ENCODE data around the gene SFXN2. TPM values are rescaled to one million over a fixed set of nuclear protein-coding genes. Genes with fewer than 3 reads are reported as not detected.

Gene SFXN2
- total RNA-seq, 1 experiment from 2014 or later = 5.4 TPM

DNA sequence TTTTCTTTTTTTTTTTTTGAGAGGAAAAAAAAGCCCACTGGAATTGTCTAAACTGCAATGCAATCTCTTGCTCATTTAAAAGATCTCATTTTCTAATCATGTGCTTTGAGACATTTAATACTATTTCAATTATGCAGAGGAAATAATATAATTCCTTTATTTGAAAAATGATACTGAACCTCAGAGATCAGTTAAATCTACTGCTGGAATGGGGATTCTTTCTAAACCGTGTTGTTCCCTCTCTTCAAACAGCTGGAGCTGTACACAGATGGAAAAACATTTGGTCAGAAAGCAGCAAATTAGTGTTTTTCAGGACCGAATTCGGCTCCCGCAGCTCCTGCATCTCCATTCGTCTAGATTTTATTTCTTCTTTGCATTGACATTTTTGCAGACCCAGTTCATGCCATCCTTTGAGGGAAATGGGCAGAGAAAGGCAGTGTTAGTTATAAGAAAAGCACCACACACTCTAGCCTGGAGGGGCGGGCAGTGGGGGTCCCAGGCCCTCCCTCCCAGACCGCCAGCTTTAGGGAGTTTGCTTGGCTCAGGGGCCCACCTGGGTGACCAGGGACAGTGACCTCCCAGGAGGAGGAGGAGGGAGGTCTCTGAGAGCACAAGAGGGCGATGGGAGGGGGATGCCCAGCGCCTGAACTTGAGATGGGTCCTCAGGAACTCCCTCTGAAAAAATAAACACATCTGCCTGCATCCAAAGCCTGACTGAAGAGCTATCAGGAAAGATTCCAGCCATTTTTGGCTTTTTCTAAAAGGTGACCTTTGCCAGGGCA, 37.7 kb upstream of the SFXN2 start:
- Histone ChIP-seq H4K20me1 (ENCODE audit: insufficient read depth) (no peaks in the 10 kb centered on the region), H3F3A (ENCODE audit: insufficient read depth, low read depth) (no peaks in the 10 kb centered on the region), H3K36me3 (ENCODE audit: low read depth) (no peaks in the 10 kb centered on the region), H3K9me3 (ENCODE audit: insufficient read depth, low read depth) (no peaks in the 10 kb centered on the region), H3K27me3 (ENCODE audit: insufficient read depth, low read depth) (no peaks in the 10 kb centered on the region), H3K4me3 (no peak overlapping the region), H2AFZ (no peak overlapping the region), H3K4me1 (replicated peaks; ENCODE audit: insufficient read depth) (no peaks in the 10 kb centered on the region), H3K27ac (no peak overlapping the region), H3K79me2 (ENCODE audit: low read depth) (no peaks in the 10 kb centered on the region), H3K9me2 (ENCODE audit: insufficient read depth) (no peaks in the 10 kb centered on the region), H3K4me2 (no peak overlapping the region)
- no peak for DNase-seq
- BruUV-seq (replicated peaks) = no TSS peak
- POLR2A ChIA-PET (ENCODE audit: unreplicated experiment) = interaction anchor here (0.6 to 0.8 kb wide), 2 partner anchors 37 to 373 kb away, joined by 5 to 27 read pairs; no protein-coding TSS in a partner anchor
- TF ChIP-seq CTCF (conservative IDR thresholded peaks at IDR 0.05) (no peak), EZH2 (IDR thresholded peaks at IDR 0.05; ENCODE audit: low read depth) (no peak)
- intact Hi-C loops (cut with micrococcal nuclease; ENCODE audit: unreplicated experiment) = loop anchor here (5.0 kb wide), 1 partner anchor 51 kb away; no protein-coding TSS in a partner anchor
- CTCF ChIA-PET = interaction anchor here (0.6 kb wide), 1 partner anchor 19 kb away, joined by 5 read pairs; no protein-coding TSS in a partner anchor

GRCh38 chr10:102677331-102678067, 36.9 kb upstream of the SFXN2 start:
- no peak overlapping the region for H3K27ac ChIP-seq
- H3K9me2 ChIP-seq (ENCODE audit: insufficient read depth) = no peaks in the 10 kb centered on the region
- TF ChIP-seq EZH2 (IDR thresholded peaks at IDR 0.05; ENCODE audit: low read depth) = no peak
- no peak for TF ChIP-seq CTCF (conservative IDR thresholded peaks at IDR 0.05)
- POLR2A ChIA-PET (ENCODE audit: unreplicated experiment) = no interaction called here
- H3K4me2 ChIP-seq = no peak overlapping the region
- no peaks in the 10 kb centered on the region for H3K9me3 ChIP-seq (ENCODE audit: insufficient read depth, low read depth)
- no peaks in the 10 kb centered on the region for H3K36me3 ChIP-seq (ENCODE audit: low read depth)
- H3F3A ChIP-seq (ENCODE audit: insufficient read depth, low read depth) = no peaks in the 10 kb centered on the region
- no TSS peak for BruUV-seq (replicated peaks)
- intact Hi-C loops (cut with micrococcal nuclease; ENCODE audit: unreplicated experiment) = loop anchor here (5.0 kb wide), 1 partner anchor 50 kb away; no protein-coding TSS in a partner anchor
- no peaks in the 10 kb centered on the region for H4K20me1 ChIP-seq (ENCODE audit: insufficient read depth)
- H3K4me1 ChIP-seq (replicated peaks; ENCODE audit: insufficient read depth) = no peaks in the 10 kb centered on the region
- DNase-seq = no peak
- no peak overlapping the region for H3K4me3 ChIP-seq
- no peaks in the 10 kb centered on the region for H3K79me2 ChIP-seq (ENCODE audit: low read depth)
- H2AFZ ChIP-seq = no peak overlapping the region
- no peaks in the 10 kb centered on the region for H3K27me3 ChIP-seq (ENCODE audit: insufficient read depth, low read depth)
- CTCF ChIA-PET = interaction anchor here (0.6 kb wide), 2 partner anchors 18 to 123 kb away, joined by 5 to 7 read pairs; no protein-coding TSS in a partner anchor

- Histone ChIP-seq H3F3A (ENCODE audit: insufficient read depth, low read depth) (no peaks in the 10 kb centered on the region), H3K4me1 (replicated peaks; ENCODE audit: insufficient read depth) (no peaks in the 10 kb centered on the region), H4K20me1 (ENCODE audit: insufficient read depth) (no peaks in the 10 kb centered on the region), H3K27ac (no peak overlapping the region), H3K79me2 (ENCODE audit: low read depth) (no peaks in the 10 kb centered on the region), H3K9me3 (ENCODE audit: insufficient read depth, low read depth) (no peaks in the 10 kb centered on the region), H2AFZ (no peak overlapping the region), H3K9me2 (ENCODE audit: insufficient read depth) (no peaks in the 10 kb centered on the region), H3K4me3 (no peak overlapping the region), H3K4me2 (no peak overlapping the region), H3K36me3 (ENCODE audit: low read depth) (no peaks in the 10 kb centered on the region), H3K27me3 (ENCODE audit: insufficient read depth, low read depth) (no peaks in the 10 kb centered on the region)
- POLR2A ChIA-PET (ENCODE audit: unreplicated experiment) = no interaction called here
- no peak for TF ChIP-seq EZH2 (IDR thresholded peaks at IDR 0.05; ENCODE audit: low read depth)
- no peak for TF ChIP-seq CTCF (conservative IDR thresholded peaks at IDR 0.05)
- CTCF ChIA-PET = interaction anchor here (0.6 kb wide), 1 partner anchor 124 kb away, joined by 7 read pairs; no protein-coding TSS in a partner anchor
- no peak for DNase-seq
- intact Hi-C loops (cut with micrococcal nuclease; ENCODE audit: unreplicated experiment) = loop anchor here (5.0 kb wide), 1 partner anchor 49 kb away; no protein-coding TSS in a partner anchor
- no TSS peak for BruUV-seq (replicated peaks)
Measured at GRCh38 chr10:102678068-102678400, 36.4 kb upstream of the SFXN2 start.

Data from PC-9 (cell line).